GM21526 (cell line): ENCODE data around the gene MED12L.
A peak's percentile ranks its signal among the peaks of the same experiment; 100 is the strongest.

Experiments used
- ATAC-seq: cut with Tn5 transposase; IDR thresholded peaks from one replicate; pipeline ENCODE4 v1.9.1; 2021; ENCODE audit warnings: moderate library complexity; ENCODE audit not compliant: unreplicated experiment, low FRiP score

The MED12L gene

GRCh38 chr3:151204530-151205402 lies 119.3 kb downstream of the MED12L start:
- ATAC-seq = no peak

GRCh38 chr3:151205482-151205881 lies 120.0 kb downstream of the MED12L start:
- ATAC-seq = no peak

GRCh38 chr3:151206201-151206600 lies 120.7 kb downstream of the MED12L start:
- no peak for ATAC-seq

- no peak for ATAC-seq
Observed at GRCh38 chr3:151209654-151210053, 124.2 kb downstream of the MED12L start.

GRCh38 chr3:151210676-151211381 lies 125.4 kb downstream of the MED12L start:
- no peak for ATAC-seq

GRCh38 chr3:151213151-151213550 lies 127.7 kb downstream of the MED12L start:
- no peak for ATAC-seq

GRCh38 chr3:151213881-151214280 lies 128.4 kb downstream of the MED12L start:
- no peak for ATAC-seq

- ATAC-seq = no peak
Observed at GRCh38 chr3:151214459-151214858, 129.0 kb downstream of the MED12L start.

GRCh38 chr3:151216641-151217607 lies 131.5 kb downstream of the MED12L start:
- ATAC-seq = no peak

GRCh38 chr3:151218136-151218535 lies 132.7 kb downstream of the MED12L start:
- no peak for ATAC-seq

GRCh38 chr3:151219056-151219455 lies 133.6 kb downstream of the MED12L start:
- no peak for ATAC-seq

- ATAC-seq = no peak
Observed at GRCh38 chr3:151224268-151224866, 138.9 kb downstream of the MED12L start.

GRCh38 chr3:151225040-151225975 lies 139.8 kb downstream of the MED12L start:
- no peak for ATAC-seq

GRCh38 chr3:151226088-151226563 lies 140.7 kb downstream of the MED12L start:
- ATAC-seq = no peak

GRCh38 chr3:151226825-151227224 lies 141.4 kb downstream of the MED12L start:
- ATAC-seq = no peak

GRCh38 chr3:151227266-151227806 lies 141.9 kb downstream of the MED12L start:
- ATAC-seq = peak; percentile 40

GRCh38 chr3:151227807-151228665 lies 142.6 kb downstream of the MED12L start:
- ATAC-seq = peak; percentile 85

- ATAC-seq = no peak
Observed at GRCh38 chr3:151228666-151229040, 143.2 kb downstream of the MED12L start.
